Prostate gland (tissue), 2 donors: ENCODE results near the gene PPARA. TPM values are rescaled to one million over a fixed set of nuclear protein-coding genes. Genes with fewer than 3 reads are reported as not detected.

Experiments
- DNase-seq: peaks from one replicate; pipeline ENCODE4 v3.0.0-alpha.2; 2019; ENCODE audit warnings: low spot score
- H3K27ac ChIP-seq, 2 donors: fragments of 200-600 bp; sonication (generic); 2 replicates each; pipeline ENCODE4 v1.5.1; 2017 to 2019
- H3K27me3 ChIP-seq: fragments of 200-600 bp; sonication (generic); replicated peaks from 2 replicates; pipeline ENCODE4 v1.5.1; 2019; ENCODE audit not compliant: insufficient read depth
- H3K36me3 ChIP-seq, 2 donors: fragments of 200-600 bp; sonication (generic); 1 replicate in 1 of 2; 2 replicates in 1 of 2; pipeline versions ENCODE4 v1.5.1 to v1.8.1; 2017 to 2019
- H3K4me1 ChIP-seq: fragments of 200-600 bp; sonication (generic); replicated peaks from 2 replicates; pipeline ENCODE4 v1.5.1; 2019
- H3K4me3 ChIP-seq, 2 donors: fragments of 200-600 bp; sonication (generic); 2 replicates each; pipeline ENCODE4 v1.5.1; 2017 to 2019
- H3K9me3 ChIP-seq: fragments of 200-600 bp; sonication (generic); 2 replicates; pipeline ENCODE4 v1.5.1; 2017
- POLR2A ChIP-seq: fragments of 450-650 bp; IDR thresholded peaks from one replicate; pipeline ENCODE4 v1.6.1; 2016; ENCODE audit warnings: antibody characterized with exemption, mild to moderate bottlenecking
- POLR2AphosphoS5 ChIP-seq: sonication (generic); formaldehyde crosslinking; IDR thresholded peaks from one replicate; pipeline ENCODE4 v1.6.1; 2017; ENCODE audit warnings: antibody characterized with exemption
- WGBS: methylation state at CpG from one replicate; pipeline ENCODE4 v1.1.5; 2018; 5-methylcytosine and 5-hydroxymethylcytosine counted together
- intact Hi-C: fragments of 100-400 bp; cut with DNase I; formaldehyde crosslinking; loops from one replicate; pipeline ENCODE4 v1.14.2; 2022
- total RNA-seq, 2 donors: library from RNA; depleted of rRNA; stranded (reverse); fragments of >200 nt; gene quantifications; one replicate each; pipeline ENCODE4 v1.1.0, GENCODE V29; 2016
- TF ChIP-seq, protein P1 (sequence below), 4 experiments: fragments of 200-600 bp in 2 of 4; fragments of 450-650 bp in 2 of 4; sonication (generic) in 2 of 4; IDR thresholded peaks; 1 replicate in 3 of 4; 2 replicates in 1 of 4; pipeline ENCODE4 v1.5.1; 2016 to 2019; ENCODE audit warnings: antibody characterized with exemption in 4 of 4, mild to moderate bottlenecking in 2 of 4, moderate library complexity in 2 of 4

PPARA gene
- total RNA-seq, 2 donors from 2014 or later = 21.2 to 27.3 TPM

DNA sequence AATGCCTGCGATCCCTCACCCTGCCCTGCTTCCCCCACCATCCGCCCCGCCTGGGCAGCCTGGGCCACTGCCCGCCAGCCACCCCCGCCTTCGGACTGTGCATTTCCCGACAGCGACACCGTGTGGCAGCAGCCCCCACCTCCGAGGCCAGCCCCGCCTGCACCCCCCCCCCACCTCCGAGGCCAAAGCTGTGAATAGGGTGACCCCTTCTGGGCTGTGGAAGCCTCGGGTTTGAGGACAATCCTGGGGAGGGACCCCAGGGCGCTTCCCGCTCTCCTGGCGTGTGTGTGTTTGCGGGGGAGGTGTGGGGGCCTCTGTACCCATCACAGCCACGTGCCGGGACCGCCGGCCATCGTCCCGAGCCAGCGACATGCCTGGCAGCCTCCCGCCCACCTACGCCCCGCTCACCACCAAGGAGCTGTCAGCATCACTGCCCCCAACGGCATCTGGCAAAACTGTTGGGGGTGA, 33.8 kb upstream of the PPARA start:
- WGBS = 4% methylated on average over 25 of the region's 28 CpGs
- H3K27me3 ChIP-seq = no peaks in the 10 kb centered on the region
- peak overlapping the region; percentile 78 to 89 for H3K27ac ChIP-seq
- no peak overlapping the region for H3K4me3 ChIP-seq
- intact Hi-C loops = loop anchor here (1.0 to 2.0 kb wide), 2 partner anchors 110 to 120 kb away; no protein-coding TSS in a partner anchor
- H3K9me3 ChIP-seq = no peaks in the 10 kb centered on the region
- peak; percentile 94 for DNase-seq
- H3K4me1 ChIP-seq = peaks cover 11% of the 10 kb centered on the region
- TF ChIP-seq POLR2AphosphoS5 (peak; percentile 41), POLR2A (no peak)
- TF ChIP-seq, protein P1, sequence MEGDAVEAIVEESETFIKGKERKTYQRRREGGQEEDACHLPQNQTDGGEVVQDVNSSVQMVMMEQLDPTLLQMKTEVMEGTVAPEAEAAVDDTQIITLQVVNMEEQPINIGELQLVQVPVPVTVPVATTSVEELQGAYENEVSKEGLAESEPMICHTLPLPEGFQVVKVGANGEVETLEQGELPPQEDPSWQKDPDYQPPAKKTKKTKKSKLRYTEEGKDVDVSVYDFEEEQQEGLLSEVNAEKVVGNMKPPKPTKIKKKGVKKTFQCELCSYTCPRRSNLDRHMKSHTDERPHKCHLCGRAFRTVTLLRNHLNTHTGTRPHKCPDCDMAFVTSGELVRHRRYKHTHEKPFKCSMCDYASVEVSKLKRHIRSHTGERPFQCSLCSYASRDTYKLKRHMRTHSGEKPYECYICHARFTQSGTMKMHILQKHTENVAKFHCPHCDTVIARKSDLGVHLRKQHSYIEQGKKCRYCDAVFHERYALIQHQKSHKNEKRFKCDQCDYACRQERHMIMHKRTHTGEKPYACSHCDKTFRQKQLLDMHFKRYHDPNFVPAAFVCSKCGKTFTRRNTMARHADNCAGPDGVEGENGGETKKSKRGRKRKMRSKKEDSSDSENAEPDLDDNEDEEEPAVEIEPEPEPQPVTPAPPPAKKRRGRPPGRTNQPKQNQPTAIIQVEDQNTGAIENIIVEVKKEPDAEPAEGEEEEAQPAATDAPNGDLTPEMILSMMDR (IDR thresholded peaks at IDR 0.05) = peak; percentile 80 to 98 (median 94)
- H3K36me3 ChIP-seq = peaks cover 3 to 11% of the 10 kb centered on the region in 2 donors

DNA sequence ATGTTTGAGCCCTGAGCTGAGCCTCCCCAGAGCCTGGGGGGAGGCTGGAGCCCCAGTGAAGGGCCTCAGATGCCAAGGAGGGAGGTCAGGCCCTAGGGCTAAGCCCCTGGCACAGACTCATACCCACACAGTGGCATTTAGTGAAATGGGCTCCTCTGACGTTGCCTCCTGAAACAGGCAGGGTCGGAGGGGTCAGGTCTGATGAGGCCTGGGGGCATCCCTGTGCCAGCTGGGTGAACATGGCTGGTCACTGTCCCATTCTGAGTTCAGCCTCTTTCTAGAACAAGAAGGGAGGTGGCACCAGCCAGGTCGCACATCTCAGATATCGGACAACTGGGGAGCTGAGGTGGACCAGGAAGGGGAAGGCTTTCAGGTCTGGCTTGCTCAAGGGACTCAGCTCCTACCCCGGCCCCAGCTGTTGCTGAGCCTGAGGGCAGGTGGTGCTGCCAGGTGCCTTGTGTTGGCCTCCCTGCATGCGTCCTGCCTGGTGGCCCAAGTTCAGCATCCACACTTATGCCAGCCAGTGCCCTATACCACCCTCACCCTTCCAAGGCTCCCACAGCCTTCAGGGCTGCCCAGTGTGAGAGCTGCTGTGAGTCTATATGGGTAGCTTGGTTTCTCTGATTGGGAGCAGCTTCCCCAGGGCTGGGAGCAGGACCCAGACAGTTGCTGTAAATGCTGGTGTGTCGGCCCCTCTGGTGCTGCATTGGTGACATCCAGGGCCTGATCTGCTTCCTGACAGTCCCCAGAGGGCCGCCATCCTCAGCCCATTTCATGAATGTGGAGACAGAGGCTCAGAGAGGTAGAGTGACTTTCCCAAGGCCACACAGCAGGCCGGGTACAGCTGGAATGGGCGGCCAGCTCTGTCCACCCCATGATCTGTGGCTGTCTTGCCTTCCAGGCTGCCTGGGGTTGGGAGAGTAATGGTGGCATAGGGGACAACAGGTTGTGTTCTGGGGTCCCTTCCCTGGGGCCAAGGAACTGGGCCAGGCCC, 32.8 kb upstream of the PPARA start:
- Histone ChIP-seq H3K27ac (peak overlapping the region; percentile 78 to 89), H3K36me3 (peaks cover 0 to 10% of the 10 kb centered on the region in 2 donors), H3K4me3 (no peak overlapping the region), H3K9me3 (no peaks in the 10 kb centered on the region), H3K4me1 (peaks cover 6% of the 10 kb centered on the region), H3K27me3 (no peaks in the 10 kb centered on the region)
- no peak for DNase-seq
- intact Hi-C loops = loop anchor here (2.0 kb wide), 1 partner anchor 121 kb away; no protein-coding TSS in a partner anchor
- TF ChIP-seq, protein P1 (IDR thresholded peaks at IDR 0.05) = no peak
- no peak for TF ChIP-seq POLR2AphosphoS5
- TF ChIP-seq POLR2A = no peak
- WGBS = 92% methylated on average over 10 of the region's 10 CpGs

DNA sequence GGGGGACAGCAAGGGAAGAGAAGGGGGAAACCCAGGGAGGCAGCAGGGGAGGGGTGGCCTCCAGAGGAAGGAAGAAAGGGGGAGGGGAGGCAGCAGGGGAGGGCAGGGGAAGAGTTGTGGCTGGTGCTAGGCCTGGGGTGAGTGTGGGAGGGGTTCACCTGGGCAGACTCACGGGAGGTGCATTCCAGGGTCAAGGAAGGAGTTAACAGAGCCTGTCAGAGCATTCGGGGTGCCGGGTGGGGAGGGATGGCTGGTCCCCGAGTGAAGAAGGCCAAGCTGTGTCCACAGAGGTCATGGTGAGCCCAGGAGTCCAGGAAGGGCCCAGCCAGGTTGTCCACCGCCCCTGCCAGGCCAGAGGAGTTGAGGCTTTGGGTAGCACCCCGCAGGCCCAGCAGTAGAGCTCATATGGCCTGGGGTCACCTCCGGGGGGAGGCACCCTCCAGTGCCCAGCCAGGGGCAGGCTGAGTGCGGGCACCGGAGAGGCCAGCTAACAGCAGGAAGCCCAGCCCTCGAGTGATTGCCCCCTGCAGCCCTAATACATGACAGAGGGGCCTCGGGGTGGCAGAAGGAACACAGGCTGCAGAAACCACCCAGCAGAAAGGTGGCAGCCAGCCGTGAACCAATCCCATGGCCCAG, 31.1 kb upstream of the PPARA start:
- Histone ChIP-seq H3K27ac (peak overlapping the region; percentile 25 to 43), H3K27me3 (no peaks in the 10 kb centered on the region), H3K36me3 (no peaks in the 10 kb centered on the region), H3K4me1 (peaks cover 6% of the 10 kb centered on the region), H3K9me3 (no peaks in the 10 kb centered on the region), H3K4me3 (no peak overlapping the region)
- 50% methylated on average over 10 of the region's 12 CpGs for WGBS
- intact Hi-C loops = no loop called here
- TF ChIP-seq POLR2A (no peak), POLR2AphosphoS5 (no peak)
- TF ChIP-seq, protein P1 (IDR thresholded peaks at IDR 0.05) = no peak
- no peak for DNase-seq

DNA sequence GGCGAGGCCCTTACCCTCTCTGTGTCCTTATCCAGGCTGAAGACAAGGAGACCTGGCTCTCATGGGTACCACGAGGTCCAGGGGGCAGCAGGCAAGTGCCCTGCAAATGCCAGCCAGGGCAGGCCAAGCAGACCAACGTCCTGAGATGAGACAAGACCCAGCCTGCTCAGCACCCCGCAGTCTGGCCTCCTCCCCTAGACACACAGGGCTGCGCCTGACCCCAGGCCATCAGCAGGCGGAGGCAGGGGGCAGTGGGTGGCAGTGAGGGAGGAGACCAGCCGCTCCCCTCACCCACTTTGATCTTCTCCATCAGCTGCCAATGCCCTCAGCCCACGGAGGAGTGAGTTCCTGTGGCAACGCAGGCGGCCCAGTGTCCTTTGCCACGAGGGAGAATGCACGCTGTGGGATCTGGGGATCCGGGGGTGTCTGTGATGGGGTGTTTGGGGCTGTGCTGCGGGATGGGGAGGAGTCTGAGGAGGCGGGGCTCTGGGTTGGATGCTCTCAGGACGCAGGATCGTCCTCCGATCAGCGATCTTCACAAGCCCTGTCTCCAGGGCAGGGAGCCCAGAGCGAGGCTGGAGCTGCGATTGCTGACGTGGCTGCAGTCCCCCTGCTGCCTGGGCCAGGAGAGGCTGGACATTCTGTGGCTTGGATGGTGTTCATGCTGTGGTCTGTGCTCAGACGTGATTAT, 30.5 kb upstream of the PPARA start:
- no peaks in the 10 kb centered on the region for H3K27me3 ChIP-seq
- DNase-seq = no peak
- H3K9me3 ChIP-seq = no peaks in the 10 kb centered on the region
- WGBS = 33% methylated on average over 21 of the region's 23 CpGs
- peak overlapping the region; percentile 25 to 43 for H3K27ac ChIP-seq
- peaks cover 6% of the 10 kb centered on the region for H3K4me1 ChIP-seq
- intact Hi-C loops = loop anchor here (5.0 kb wide), 1 partner anchor 177 kb away; the partner anchor contains the start of gene GTSE1
- H3K36me3 ChIP-seq = no peaks in the 10 kb centered on the region
- H3K4me3 ChIP-seq = no peak overlapping the region
- TF ChIP-seq, protein P1 (IDR thresholded peaks at IDR 0.05) = peak in 1 of 4 experiments; percentile 17
- TF ChIP-seq POLR2A = no peak
